ENCODE measurements around the gene FMC1. TPM values are rescaled to one million over a fixed set of nuclear protein-coding genes. Genes with fewer than 3 reads are reported as not detected.

Gene FMC1
- total RNA-seq, 1 donor from 2014 or later, result 10.4 TPM

DNA sequence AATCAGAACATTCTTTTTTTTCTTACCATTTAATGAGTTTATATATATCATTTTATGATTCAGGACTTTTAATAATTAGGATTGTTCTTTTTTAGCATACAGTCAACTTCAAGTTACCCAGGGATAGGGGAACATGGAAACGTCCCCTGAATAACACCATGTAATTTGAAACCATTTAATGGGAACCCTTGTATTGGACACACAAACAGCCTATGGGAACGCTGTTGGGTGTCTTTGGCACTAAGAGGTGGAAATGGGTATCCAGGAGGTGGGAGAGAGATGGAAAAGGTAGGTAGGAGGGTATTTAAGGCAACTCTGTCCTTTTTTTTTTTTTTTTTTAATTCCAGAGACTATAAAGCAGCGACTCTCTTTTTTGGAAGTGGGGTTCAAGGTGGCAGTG is 21.2 kb downstream of the FMC1 start:
- no peak for DNase-seq (ENCODE audit: low spot score in 2 of 2, unreplicated experiment in 2 of 2)
- peak overlapping the region; percentile 43 for H3K4me3 Mint-ChIP-seq
- H3K4me1 Mint-ChIP-seq, result peaks cover 30% of the 10 kb centered on the region

DNA sequence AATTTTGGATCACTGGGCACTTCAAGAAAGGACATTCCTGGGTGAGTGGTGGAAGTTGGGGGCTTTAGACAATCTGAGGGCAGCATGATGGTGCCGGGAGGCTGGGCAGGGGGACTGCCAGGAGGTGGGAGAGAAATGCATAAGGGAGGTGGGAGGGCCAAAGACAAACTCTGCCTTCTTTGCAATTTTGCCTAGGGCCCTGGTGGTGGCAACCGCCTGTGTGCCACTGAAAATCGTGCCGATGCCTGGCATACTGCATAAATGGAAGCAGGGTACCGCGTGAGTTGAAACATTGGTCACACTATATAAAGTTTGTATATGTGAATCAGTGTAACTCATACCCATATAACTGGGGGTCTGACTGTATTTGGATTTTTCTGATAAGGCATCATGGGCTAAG is 21.8 kb downstream of the FMC1 start:
- Mint-ChIP-seq H3K4me3 (peak overlapping the region; percentile 13), H3K27ac (peak overlapping the region; percentile 48), H3K36me3 (peaks cover 3% of the 10 kb centered on the region), H3K27me3 (ENCODE audit: low read depth) (no peaks in the 10 kb centered on the region), H3K4me1 (peaks cover 30% of the 10 kb centered on the region), H3K9me3 (no peaks in the 10 kb centered on the region)
- no peak for DNase-seq (ENCODE audit: low spot score in 2 of 2, unreplicated experiment in 2 of 2)
- TF ChIP-seq, protein P1, sequence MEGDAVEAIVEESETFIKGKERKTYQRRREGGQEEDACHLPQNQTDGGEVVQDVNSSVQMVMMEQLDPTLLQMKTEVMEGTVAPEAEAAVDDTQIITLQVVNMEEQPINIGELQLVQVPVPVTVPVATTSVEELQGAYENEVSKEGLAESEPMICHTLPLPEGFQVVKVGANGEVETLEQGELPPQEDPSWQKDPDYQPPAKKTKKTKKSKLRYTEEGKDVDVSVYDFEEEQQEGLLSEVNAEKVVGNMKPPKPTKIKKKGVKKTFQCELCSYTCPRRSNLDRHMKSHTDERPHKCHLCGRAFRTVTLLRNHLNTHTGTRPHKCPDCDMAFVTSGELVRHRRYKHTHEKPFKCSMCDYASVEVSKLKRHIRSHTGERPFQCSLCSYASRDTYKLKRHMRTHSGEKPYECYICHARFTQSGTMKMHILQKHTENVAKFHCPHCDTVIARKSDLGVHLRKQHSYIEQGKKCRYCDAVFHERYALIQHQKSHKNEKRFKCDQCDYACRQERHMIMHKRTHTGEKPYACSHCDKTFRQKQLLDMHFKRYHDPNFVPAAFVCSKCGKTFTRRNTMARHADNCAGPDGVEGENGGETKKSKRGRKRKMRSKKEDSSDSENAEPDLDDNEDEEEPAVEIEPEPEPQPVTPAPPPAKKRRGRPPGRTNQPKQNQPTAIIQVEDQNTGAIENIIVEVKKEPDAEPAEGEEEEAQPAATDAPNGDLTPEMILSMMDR (IDR thresholded peaks at IDR 0.05; ENCODE audit: unreplicated experiment), result no peak

More for the DNA sequence above, 21.2 kb downstream of the FMC1 start:
- H3K27me3 Mint-ChIP-seq (ENCODE audit: low read depth), result no peaks in the 10 kb centered on the region
- TF ChIP-seq, protein P1 (IDR thresholded peaks at IDR 0.05; ENCODE audit: unreplicated experiment), result no peak
- H3K36me3 Mint-ChIP-seq, result peaks cover 3% of the 10 kb centered on the region
- peak overlapping the region; percentile 74 for H3K27ac Mint-ChIP-seq
- no peaks in the 10 kb centered on the region for H3K9me3 Mint-ChIP-seq

DNA sequence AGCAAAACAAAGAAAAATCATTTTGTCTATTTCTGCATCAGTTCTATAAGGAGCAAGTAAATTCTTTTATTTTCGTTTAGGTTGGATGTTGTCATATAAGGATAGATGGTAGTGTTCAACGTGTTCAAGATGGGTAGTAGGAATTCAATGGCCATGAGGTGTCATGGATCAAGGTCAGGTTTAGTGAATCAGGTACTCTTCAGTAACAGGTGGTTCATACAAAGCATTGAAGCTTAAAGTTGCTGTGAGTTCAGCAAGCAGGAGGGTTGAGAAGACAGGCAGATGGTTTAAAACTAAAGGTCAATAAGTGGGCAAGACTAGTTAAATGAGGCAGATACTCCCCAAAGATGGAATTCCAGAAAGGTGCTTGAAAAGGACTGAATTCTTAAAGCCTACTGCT is 24.2 kb downstream of the FMC1 start:
- no peaks in the 10 kb centered on the region for H3K27me3 Mint-ChIP-seq (ENCODE audit: low read depth)
- peak overlapping the region; percentile 35 for H3K27ac Mint-ChIP-seq
- H3K4me3 Mint-ChIP-seq, result no peak overlapping the region
- TF ChIP-seq, protein P1 (IDR thresholded peaks at IDR 0.05; ENCODE audit: unreplicated experiment), result no peak
- H3K9me3 Mint-ChIP-seq, result no peaks in the 10 kb centered on the region
- H3K36me3 Mint-ChIP-seq, result peaks cover 3% of the 10 kb centered on the region
- DNase-seq (ENCODE audit: low spot score in 2 of 2, unreplicated experiment in 2 of 2), result no peak
- peaks cover 36% of the 10 kb centered on the region for H3K4me1 Mint-ChIP-seq

DNA sequence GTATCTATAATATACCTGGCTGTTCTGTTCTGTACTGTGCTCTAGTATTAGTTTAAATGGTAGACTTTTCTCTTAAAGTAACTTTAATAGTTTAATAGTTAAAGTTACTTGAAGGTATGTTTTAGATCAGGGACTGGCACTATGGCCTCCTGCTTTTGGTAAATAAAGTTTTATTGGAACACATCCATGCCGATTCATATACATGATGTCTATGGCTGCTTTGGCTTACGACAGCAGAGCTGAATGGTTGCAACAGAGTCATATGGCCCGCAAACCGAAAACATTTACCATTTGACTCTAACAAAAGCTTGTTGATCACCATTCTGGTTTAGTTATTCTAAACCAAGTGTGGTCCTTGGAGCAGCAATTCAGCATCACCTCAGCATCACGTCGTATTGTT is 25.3 kb downstream of the FMC1 start:
- no peak for DNase-seq (ENCODE audit: low spot score in 2 of 2, unreplicated experiment in 2 of 2)
- H3K36me3 Mint-ChIP-seq, result peaks cover 3% of the 10 kb centered on the region
- no peaks in the 10 kb centered on the region for H3K9me3 Mint-ChIP-seq
- H3K4me1 Mint-ChIP-seq, result peaks cover 38% of the 10 kb centered on the region
- H3K4me3 Mint-ChIP-seq, result no peak overlapping the region
- H3K27ac Mint-ChIP-seq, result no peak overlapping the region
- TF ChIP-seq, protein P1 (IDR thresholded peaks at IDR 0.05; ENCODE audit: unreplicated experiment), result no peak
- no peaks in the 10 kb centered on the region for H3K27me3 Mint-ChIP-seq (ENCODE audit: low read depth)

DNA sequence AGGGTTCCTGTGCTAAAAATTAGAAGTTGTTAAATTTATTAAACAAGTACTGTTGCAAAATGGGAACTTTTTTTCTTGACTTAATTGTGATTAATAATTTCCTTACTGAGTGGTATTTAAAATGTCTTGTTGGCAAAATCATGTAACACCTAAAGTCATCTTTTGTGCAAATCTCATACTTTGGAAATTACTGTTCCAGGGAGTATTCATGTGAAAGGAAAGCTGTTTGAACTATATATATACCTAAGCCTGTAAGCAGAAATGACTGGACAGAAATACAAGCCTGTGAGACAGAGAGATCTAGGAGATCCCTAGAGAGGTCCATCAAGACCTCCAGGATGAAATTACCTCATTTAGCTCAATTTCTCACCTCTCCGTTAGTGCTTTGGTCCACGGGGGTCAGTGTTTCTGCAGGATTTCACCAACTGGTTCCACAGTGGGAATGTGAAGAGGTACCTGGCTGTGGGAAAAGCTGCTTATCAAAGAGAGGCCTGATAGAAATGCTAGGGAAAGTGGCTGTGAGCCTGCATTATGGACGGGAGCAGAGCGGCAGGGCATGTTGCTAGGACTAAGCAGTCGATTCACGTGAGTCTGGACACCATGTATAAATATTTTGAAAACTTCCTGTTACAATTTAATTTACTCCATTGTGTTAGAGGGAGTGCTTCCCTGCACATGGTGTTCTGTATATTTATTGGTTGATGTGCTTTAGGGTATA is 26.5 kb downstream of the FMC1 start:
- TF ChIP-seq, protein P1 (IDR thresholded peaks at IDR 0.05; ENCODE audit: unreplicated experiment), result no peak
- Mint-ChIP-seq H3K36me3 (peaks cover 3% of the 10 kb centered on the region), H3K4me1 (peaks cover 27% of the 10 kb centered on the region), H3K9me3 (no peaks in the 10 kb centered on the region), H3K27ac (no peak overlapping the region), H3K27me3 (ENCODE audit: low read depth) (no peaks in the 10 kb centered on the region), H3K4me3 (no peak overlapping the region)
- DNase-seq (ENCODE audit: low spot score in 2 of 2, unreplicated experiment in 2 of 2), result no peak
